H9 (cell line): ENCODE measurements around the gene AMIGO1. TPM values are rescaled to one million over a fixed set of nuclear protein-coding genes. Genes with fewer than 3 reads are reported as not detected.

Source experiments
- DNase-seq: peaks from one replicate; pipeline ENCODE4 v3.0.0-alpha.2; 2017
- H2AFZ ChIP-seq: one replicate; pipeline ENCODE4 v1.6.1; 2013; ENCODE audit warnings: mild to moderate bottlenecking, low read length, control low read depth, moderate library complexity
- H2AK5ac ChIP-seq: 2 replicates; pipeline ENCODE4 v1.6.1; 2013; ENCODE audit warnings: low read length, control low read depth, mixed read lengths; ENCODE audit not compliant: insufficient read length
- H2BK120ac ChIP-seq: one replicate; pipeline ENCODE4 v1.6.1; 2013; ENCODE audit warnings: low read depth, mild to moderate bottlenecking, low read length, control low read depth, inconsistent platforms; ENCODE audit not compliant: poor library complexity, severe bottlenecking
- H2BK12ac ChIP-seq: 2 replicates; pipeline ENCODE4 v1.6.1; 2013; ENCODE audit warnings: low read length, control low read depth, mixed read lengths, low read depth; ENCODE audit not compliant: insufficient read length
- H2BK15ac ChIP-seq: 2 replicates; pipeline ENCODE4 v1.6.1; 2013; ENCODE audit warnings: low read depth, low read length, control low read depth
- H2BK20ac ChIP-seq: one replicate; pipeline ENCODE4 v1.6.1; 2013; ENCODE audit warnings: low read depth, mild to moderate bottlenecking, low read length, control low read depth, inconsistent platforms; ENCODE audit not compliant: poor library complexity, severe bottlenecking
- H2BK5ac ChIP-seq: 2 replicates; pipeline ENCODE4 v1.6.1; 2013; ENCODE audit warnings: low read length, control low read depth, mixed read lengths; ENCODE audit not compliant: insufficient read length
- H3K14ac ChIP-seq: 2 replicates; pipeline ENCODE4 v1.6.1; 2013; ENCODE audit warnings: low read length, control low read depth; ENCODE audit not compliant: insufficient read depth
- H3K18ac ChIP-seq: 2 replicates; pipeline ENCODE4 v1.6.1; 2013; ENCODE audit warnings: low read depth, mild to moderate bottlenecking, mixed read lengths, low read length, control low read depth; ENCODE audit not compliant: insufficient read length
- H3K23ac ChIP-seq: 2 replicates; pipeline ENCODE4 v1.6.1; 2013; ENCODE audit warnings: low read length, control low read depth, mixed read lengths, low read depth; ENCODE audit not compliant: insufficient read length
- H3K23me2 ChIP-seq: 2 replicates; pipeline ENCODE4 v1.6.1; 2013; ENCODE audit warnings: low read depth, mild to moderate bottlenecking, mixed read lengths, low read length, control low read depth; ENCODE audit not compliant: insufficient read length, poor library complexity, severe bottlenecking
- H3K27ac ChIP-seq: 2 replicates; pipeline ENCODE4 v1.5.1; 2013; ENCODE audit warnings: low read length, control low read depth, mixed read lengths, low read depth; ENCODE audit not compliant: insufficient read length
- H3K27me3 ChIP-seq: 2 replicates; pipeline ENCODE4 v1.6.1; 2013; ENCODE audit warnings: low read length, control low read depth, inconsistent platforms; ENCODE audit not compliant: insufficient read depth
- H3K4ac ChIP-seq: 2 replicates; pipeline ENCODE4 v1.6.1; 2013; ENCODE audit warnings: low read depth, mild to moderate bottlenecking, control low read depth, inconsistent platforms, low read length, moderate library complexity
- H3K4me1 ChIP-seq: 2 replicates; pipeline ENCODE4 v1.6.1; 2013; ENCODE audit warnings: low read length, control low read depth, inconsistent platforms; ENCODE audit not compliant: insufficient read depth
- H3K4me2 ChIP-seq: 2 replicates; pipeline ENCODE4 v1.6.1; 2013; ENCODE audit warnings: low read length, control low read depth, mixed read lengths; ENCODE audit not compliant: insufficient read length, insufficient read depth
- H3K56ac ChIP-seq: 2 replicates; pipeline ENCODE4 v1.6.1; 2013; ENCODE audit warnings: low read depth, mild to moderate bottlenecking, mixed read lengths, low read length, control low read depth; ENCODE audit not compliant: insufficient read length
- H3K79me1 ChIP-seq: 2 replicates; pipeline ENCODE4 v1.6.1; 2013; ENCODE audit warnings: low read depth, mild to moderate bottlenecking, moderate library complexity, low read length, control low read depth, inconsistent platforms; ENCODE audit not compliant: insufficient read depth, poor library complexity, severe bottlenecking
- H3K79me2 ChIP-seq: 2 replicates; pipeline ENCODE4 v1.6.1; 2013; ENCODE audit warnings: low read length, control low read depth, inconsistent platforms; ENCODE audit not compliant: insufficient read depth
- H3K9ac ChIP-seq: 2 replicates; pipeline ENCODE4 v1.6.1; 2013; ENCODE audit warnings: low read length, control low read depth, mixed read lengths; ENCODE audit not compliant: insufficient read length; ENCODE audit errors: extremely low read depth
- H3K9me3 ChIP-seq: one replicate; pipeline ENCODE4 v1.6.1; 2013; ENCODE audit warnings: low read depth, low read length, inconsistent platforms; ENCODE audit not compliant: control insufficient read depth
- H3T11ph ChIP-seq: one replicate; pipeline ENCODE4 v1.6.1; 2013; ENCODE audit warnings: mild to moderate bottlenecking, low read length, control low read depth, inconsistent platforms
- H4K20me1 ChIP-seq: one replicate; pipeline ENCODE4 v1.6.1; 2013; ENCODE audit not compliant: control insufficient read depth, insufficient read length, insufficient read depth
- H4K5ac ChIP-seq: 2 replicates; pipeline ENCODE4 v1.6.1; 2013; ENCODE audit warnings: low read depth, mild to moderate bottlenecking, mixed read lengths, low read length, control low read depth; ENCODE audit not compliant: insufficient read length
- H4K8ac ChIP-seq: replicated peaks from 2 replicates; pipeline ENCODE4 v1.6.1; 2013; ENCODE audit warnings: low read length, control low read depth, mixed read lengths, low read depth; ENCODE audit not compliant: insufficient read length
- H4K91ac ChIP-seq: 2 replicates; pipeline ENCODE4 v1.6.1; 2013; ENCODE audit warnings: low read depth, mild to moderate bottlenecking, moderate library complexity, mixed read lengths, low read length, control low read depth; ENCODE audit not compliant: insufficient read length
- H3K27ac Mint-ChIP-seq, 3 experiments: 2 replicates in 2 of 3; 3 replicates in 1 of 3; pipeline ENCODE4 v1.8.0; 2020 to 2021; ENCODE audit warnings: mixed read lengths in 3 of 3, mild to moderate bottlenecking in 1 of 3, moderate library complexity in 1 of 3
- H3K27me3 Mint-ChIP-seq: 2 replicates; pipeline ENCODE4 v1.8.0; 2021; ENCODE audit warnings: low read depth, mild to moderate bottlenecking, moderate library complexity, mixed read lengths
- H3K36me3 Mint-ChIP-seq, 3 experiments: 2 replicates in 2 of 3; 3 replicates in 1 of 3; pipeline ENCODE4 v1.8.0; 2020 to 2021; ENCODE audit warnings: low read depth in 3 of 3, mixed read lengths in 3 of 3; ENCODE audit not compliant: insufficient read depth in 1 of 3
- H3K4me1 Mint-ChIP-seq, 2 experiments: 2 replicates each; pipeline ENCODE4 v1.8.0; 2020; ENCODE audit warnings: mixed read lengths in 2 of 2
- H3K4me3 Mint-ChIP-seq, 2 experiments: 2 replicates in 1 of 2; 3 replicates in 1 of 2; pipeline ENCODE4 v1.8.0; 2020 to 2021; ENCODE audit warnings: mild to moderate bottlenecking in 2 of 2, mixed read lengths in 2 of 2, moderate library complexity in 1 of 2
- H3K9me3 Mint-ChIP-seq, 2 experiments: 2 replicates in 1 of 2; 3 replicates in 1 of 2; pipeline ENCODE4 v1.8.0; 2020; ENCODE audit warnings: mild to moderate bottlenecking in 2 of 2, mixed read lengths in 2 of 2, moderate library complexity in 1 of 2
- CTCF ChIP-seq: fragments of 200-600 bp; sonication (generic); conservative IDR thresholded peaks from 3 replicates; pipeline ENCODE4 v1.8.0; 2021; ENCODE audit warnings: antibody characterized with exemption, mild to moderate bottlenecking
- WGBS: extraction: QIAGEN DNeasy Blood & Tissue Kit; methylation state at CpG from one replicate; pipeline ENCODE4 v1.1.7; 2013; ENCODE audit warnings: missing lambda C conversion rate, low lambda C conversion rate, mixed read lengths; ENCODE audit not compliant: insufficient read length; ENCODE audit errors: extremely low coverage; 5-methylcytosine and 5-hydroxymethylcytosine counted together
- total RNA-seq: library from RNA; stranded (reverse); gene quantifications from 2 replicates; pipeline ENCODE4 v1.2.1, GENCODE V29; 2021

Gene AMIGO1
- total RNA-seq, 1 experiment from 2014 or later, result 4.1 TPM

GRCh38 chr1:109468061-109468460 lies 41.5 kb downstream of the AMIGO1 start:
- Histone ChIP-seq H3K9ac (no peak overlapping the region), H3K23ac (no peak overlapping the region), H3K56ac (no peak overlapping the region), H3T11ph (no peak overlapping the region), H2BK120ac (no peak overlapping the region), H4K91ac (no peak overlapping the region), H3K4me1 (no peaks in the 10 kb centered on the region; the same call in 1 of the 2 replicates), H4K20me1 (no peaks in the 10 kb centered on the region), H2BK15ac (no peak overlapping the region), H2BK5ac (no peak overlapping the region), H3K27me3 (peaks cover 14% of the 10 kb centered on the region; the same call in 1 of the 2 replicates), H3K9me3 (no peaks in the 10 kb centered on the region), H2AK5ac (no peak overlapping the region), H3K79me2 (no peaks in the 10 kb centered on the region), H3K79me1 (no peaks in the 10 kb centered on the region), H4K8ac (no peak overlapping the region), H4K5ac (no peak overlapping the region), H3K23me2 (peaks cover 15% of the 10 kb centered on the region), H3K18ac (no peak overlapping the region), H3K4ac (no peak overlapping the region), H2BK12ac (no peak overlapping the region), H2BK20ac (no peak overlapping the region), H3K27ac (no peak overlapping the region), H2AFZ (no peak overlapping the region), H3K14ac (no peak overlapping the region), H3K4me2 (no peak overlapping the region)
- Mint-ChIP-seq H3K27ac (no peak overlapping the region; a peak in 1 of 7 replicates), H3K9me3 (peaks cover 0 to 3% of the 10 kb centered on the region in 2 experiments; a peak in 1 of 5 replicates), H3K36me3 (no peaks in the 10 kb centered on the region), H3K27me3 (peaks cover 75% of the 10 kb centered on the region), H3K4me1 (peaks cover 21 to 22% of the 10 kb centered on the region in 2 experiments), H3K4me3 (0 out of 5 replicates have a peak overlapping the region, but pooled peaks of 1 of the 2 experiments have one; percentile 35)
- DNase-seq, result no peak
- TF ChIP-seq CTCF, result no peak
- WGBS, result no CpG with 5 or more reads among the region's 1 CpG
